Measurements from ENCODE around the gene PHF11.
"Not testable (repeated sequence)": the region's sequence is repeated elsewhere in the genome, so short reads cannot be mapped to it uniquely, and the experiment has no call there.

PHF11 gene

GRCh38 chr13:49549289-49549688 is 53.5 kb downstream of the PHF11 start:
- H3K4me3 Mint-ChIP-seq = no peak overlapping the region
- ATAC-seq = no peak
- H3K27me3 Mint-ChIP-seq = no peaks in the 10 kb centered on the region
- no peak for DNase-seq
- no peaks in the 10 kb centered on the region for H3K9me3 Mint-ChIP-seq
- H3K4me1 Mint-ChIP-seq = no peaks in the 10 kb centered on the region
- H3K27ac Mint-ChIP-seq = no peak overlapping the region
- peaks cover 33% of the 10 kb centered on the region for H3K36me3 Mint-ChIP-seq (ENCODE audit: low read depth)

- ATAC-seq (no peak), DNase-seq (no peak)
- Mint-ChIP-seq H3K4me3 (no peak overlapping the region), H3K9me3 (no peaks in the 10 kb centered on the region), H3K36me3 (ENCODE audit: low read depth) (peaks cover 33% of the 10 kb centered on the region), H3K27me3 (no peaks in the 10 kb centered on the region), H3K4me1 (no peaks in the 10 kb centered on the region), H3K27ac (no peak overlapping the region)
These were observed 55.3 kb downstream of the PHF11 start for GRCh38 chr13:49550942-49551644.

DNA sequence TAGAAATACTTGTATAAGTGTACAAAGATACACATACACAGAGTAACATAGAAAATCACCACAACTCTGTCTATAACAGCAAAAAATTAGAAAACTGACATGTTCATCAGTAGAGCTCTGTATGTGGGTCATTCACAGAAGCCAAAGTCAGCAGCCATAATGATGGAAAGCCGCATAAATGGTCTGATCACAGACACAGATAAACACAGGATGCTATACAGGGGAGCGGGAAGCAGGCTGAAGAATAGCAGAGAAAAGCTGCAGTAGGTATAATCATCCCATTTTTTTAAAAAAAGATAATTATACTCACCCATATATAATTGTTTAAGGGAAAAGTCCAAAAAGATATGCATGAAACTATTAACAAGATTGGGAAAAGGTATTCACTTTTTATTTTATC is 58.1 kb downstream of the PHF11 start:
- Mint-ChIP-seq H3K9me3 (no peaks in the 10 kb centered on the region), H3K4me1 (no peaks in the 10 kb centered on the region), H3K27ac (no peak overlapping the region), H3K27me3 (no peaks in the 10 kb centered on the region), H3K4me3 (no peak overlapping the region), H3K36me3 (ENCODE audit: low read depth) (peaks cover 32% of the 10 kb centered on the region)
- DNase-seq = no peak
- no peak for ATAC-seq

- Mint-ChIP-seq H3K27ac (no peak overlapping the region), H3K4me3 (no peak overlapping the region), H3K9me3 (no peaks in the 10 kb centered on the region), H3K4me1 (no peaks in the 10 kb centered on the region), H3K27me3 (no peaks in the 10 kb centered on the region), H3K36me3 (ENCODE audit: low read depth) (peaks cover 34% of the 10 kb centered on the region)
- ATAC-seq (no peak), DNase-seq (no peak)
These were observed 58.6 kb downstream of the PHF11 start for GRCh38 chr13:49554387-49554786.

- no peaks in the 10 kb centered on the region for H3K27me3 Mint-ChIP-seq
These were observed 63.3 kb downstream of the PHF11 start for GRCh38 chr13:49559006-49559405.

DNA sequence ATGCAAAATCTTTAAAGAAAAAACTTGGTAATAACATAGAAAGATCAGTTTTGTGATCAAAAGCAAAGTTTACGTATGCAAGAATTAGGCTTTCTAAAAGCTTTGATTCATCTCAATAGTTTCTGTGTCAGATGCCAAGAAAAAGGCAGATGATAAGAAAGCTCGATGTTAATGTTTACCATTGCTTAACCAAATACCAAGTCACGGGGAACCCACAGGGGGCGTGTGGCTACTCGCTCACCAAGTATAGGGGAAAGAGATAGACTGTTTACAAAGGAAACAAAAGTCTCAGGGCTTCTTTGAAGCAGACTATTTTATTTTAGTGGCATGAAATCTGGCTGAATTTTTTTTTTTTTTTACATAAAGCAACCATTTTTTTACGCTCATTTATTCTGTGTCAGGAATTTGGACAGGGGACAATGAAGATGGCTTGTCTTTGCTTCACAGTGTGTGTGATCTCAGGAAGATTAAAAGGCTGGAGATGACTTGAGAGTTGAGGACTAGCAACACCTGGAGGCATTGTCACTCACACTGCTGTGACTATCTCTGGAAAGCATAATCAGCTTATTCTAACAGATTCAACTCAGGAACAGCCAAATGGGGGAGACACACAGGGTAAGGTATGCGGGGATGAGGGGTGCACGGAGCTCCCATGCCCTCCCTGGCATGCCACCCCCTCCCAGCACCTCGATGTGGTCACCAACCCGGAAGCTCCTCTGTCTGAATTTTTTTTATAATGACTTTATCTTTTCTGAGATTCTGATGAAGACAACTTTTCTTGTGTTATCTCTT is 64.7 kb downstream of the PHF11 start:
- Mint-ChIP-seq H3K4me1 (peaks cover 3% of the 10 kb centered on the region), H3K4me3 (no peak overlapping the region), H3K27ac (no peak overlapping the region), H3K36me3 (ENCODE audit: low read depth) (peaks cover 27% of the 10 kb centered on the region), H3K9me3 (no peaks in the 10 kb centered on the region), H3K27me3 (no peaks in the 10 kb centered on the region)
- no peak for DNase-seq
- no peak for ATAC-seq

More at GRCh38 chr13:49559006-49559405, 63.3 kb downstream of the PHF11 start:
- Mint-ChIP-seq H3K4me3 (no peak overlapping the region), H3K9me3 (no peaks in the 10 kb centered on the region), H3K36me3 (ENCODE audit: low read depth) (peaks cover 30% of the 10 kb centered on the region), H3K4me1 (peaks cover 3% of the 10 kb centered on the region), H3K27ac (no peak overlapping the region)
- DNase-seq (no peak), ATAC-seq (no peak)

DNA sequence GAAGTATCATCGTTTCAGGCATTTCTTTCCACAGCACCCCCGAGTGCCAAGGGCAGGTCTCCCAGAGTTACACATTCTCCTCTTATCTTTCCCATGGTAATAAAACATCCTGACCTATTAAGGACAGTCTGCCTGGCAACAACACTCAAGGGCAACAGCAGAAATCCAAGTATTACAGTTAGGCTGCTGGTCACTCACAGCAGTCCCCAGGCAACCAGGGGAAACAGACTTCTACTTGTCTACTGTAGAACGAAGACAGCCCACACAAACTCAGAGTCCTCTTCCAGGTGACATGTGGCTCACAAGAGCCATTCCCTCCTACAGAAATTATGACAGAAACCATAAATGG is 65.3 kb downstream of the PHF11 start:
- DNase-seq (no peak), ATAC-seq (no peak)
- Mint-ChIP-seq H3K36me3 (ENCODE audit: low read depth) (peaks cover 27% of the 10 kb centered on the region), H3K27me3 (no peaks in the 10 kb centered on the region), H3K9me3 (no peaks in the 10 kb centered on the region), H3K4me3 (no peak overlapping the region), H3K4me1 (peaks cover 3% of the 10 kb centered on the region), H3K27ac (no peak overlapping the region)

DNA sequence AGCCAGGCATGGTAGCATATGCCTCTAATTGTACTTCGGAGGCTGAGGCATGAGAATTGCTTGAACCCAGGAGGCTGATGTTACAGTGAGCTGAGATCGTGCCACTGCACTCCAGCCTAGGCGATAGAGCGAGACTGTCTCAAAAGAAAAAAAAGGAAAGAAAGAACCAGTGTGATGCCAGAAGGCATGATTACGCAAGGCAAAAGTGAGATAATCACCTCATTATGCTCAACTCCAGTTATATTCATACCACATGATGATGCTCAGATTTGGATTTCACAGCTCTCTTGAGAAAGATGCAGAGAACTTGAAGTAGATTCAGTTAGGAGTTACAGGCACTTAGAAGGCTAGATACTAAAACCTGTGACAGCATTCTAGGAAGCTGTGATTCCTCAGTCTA is 67.8 kb downstream of the PHF11 start:
- peaks cover 23% of the 10 kb centered on the region for H3K36me3 Mint-ChIP-seq (ENCODE audit: low read depth)

GRCh38 chr13:49565461-49565860 is 69.7 kb downstream of the PHF11 start:
- ATAC-seq, H3K9me3 Mint-ChIP-seq, H3K4me3 Mint-ChIP-seq, DNase-seq, H3K27me3 Mint-ChIP-seq, H3K27ac Mint-ChIP-seq: not testable (repeated sequence)
- Mint-ChIP-seq H3K36me3 (ENCODE audit: low read depth) (peaks cover 11% of the 10 kb centered on the region), H3K4me1 (peaks cover 15% of the 10 kb centered on the region)

More for the DNA sequence above, 67.8 kb downstream of the PHF11 start:
- ATAC-seq = no peak
- no peaks in the 10 kb centered on the region for H3K27me3 Mint-ChIP-seq
- no peaks in the 10 kb centered on the region for H3K9me3 Mint-ChIP-seq
- no peak overlapping the region for H3K27ac Mint-ChIP-seq
- H3K4me1 Mint-ChIP-seq = peaks cover 3% of the 10 kb centered on the region
- DNase-seq = no peak
- no peak overlapping the region for H3K4me3 Mint-ChIP-seq

DNA sequence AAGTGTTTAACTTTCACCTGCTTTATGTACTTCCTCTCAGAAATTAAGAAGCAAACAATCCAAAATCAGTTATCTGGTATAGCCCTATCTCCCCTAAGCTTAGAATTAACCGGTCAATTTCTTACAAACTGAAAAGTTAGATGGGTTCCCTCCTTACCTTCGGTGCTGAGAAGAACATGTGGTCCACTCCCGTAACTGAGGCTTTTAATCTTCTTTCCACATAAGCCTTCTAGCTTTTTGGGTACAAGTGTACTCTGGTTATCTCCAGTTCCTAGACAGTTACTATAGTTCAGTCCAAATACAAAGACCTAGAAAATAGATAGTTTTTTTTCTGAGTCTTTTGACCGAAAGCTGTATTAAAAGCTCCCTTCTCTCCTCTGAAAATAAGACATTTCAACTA is 70.7 kb downstream of the PHF11 start:
- H3K4me3 Mint-ChIP-seq = no peak overlapping the region
- no peaks in the 10 kb centered on the region for H3K9me3 Mint-ChIP-seq
- no peak overlapping the region for H3K27ac Mint-ChIP-seq
- H3K36me3 Mint-ChIP-seq (ENCODE audit: low read depth) = peaks cover 10% of the 10 kb centered on the region
- no peak for DNase-seq
- no peak for ATAC-seq
- peaks cover 23% of the 10 kb centered on the region for H3K4me1 Mint-ChIP-seq
- H3K27me3 Mint-ChIP-seq = no peaks in the 10 kb centered on the region

DNA sequence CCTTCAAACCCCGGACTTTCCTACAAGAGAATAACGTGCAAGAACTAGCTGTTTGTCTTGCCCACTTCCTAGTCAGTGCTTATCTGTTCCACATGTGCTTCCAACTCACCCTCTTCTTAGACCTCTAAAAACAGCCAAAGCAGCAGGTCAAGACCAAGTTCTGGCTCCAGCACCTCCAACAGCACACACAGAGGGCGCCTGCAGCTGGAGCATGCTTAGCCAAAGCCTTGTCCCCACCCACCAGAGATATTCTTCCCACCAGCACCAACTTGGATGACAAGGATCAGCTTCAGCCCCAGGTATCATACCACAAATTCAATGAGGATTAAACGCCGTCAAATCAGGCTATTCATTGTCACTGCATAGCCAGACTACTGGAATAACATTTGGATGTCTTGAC is 71.7 kb downstream of the PHF11 start:
- no peak for DNase-seq
- H3K9me3 Mint-ChIP-seq = no peaks in the 10 kb centered on the region
- no peak overlapping the region for H3K4me3 Mint-ChIP-seq
- H3K27ac Mint-ChIP-seq = no peak overlapping the region
- peaks cover 10% of the 10 kb centered on the region for H3K36me3 Mint-ChIP-seq (ENCODE audit: low read depth)
- no peaks in the 10 kb centered on the region for H3K27me3 Mint-ChIP-seq
- ATAC-seq = no peak
- peaks cover 25% of the 10 kb centered on the region for H3K4me1 Mint-ChIP-seq

DNA sequence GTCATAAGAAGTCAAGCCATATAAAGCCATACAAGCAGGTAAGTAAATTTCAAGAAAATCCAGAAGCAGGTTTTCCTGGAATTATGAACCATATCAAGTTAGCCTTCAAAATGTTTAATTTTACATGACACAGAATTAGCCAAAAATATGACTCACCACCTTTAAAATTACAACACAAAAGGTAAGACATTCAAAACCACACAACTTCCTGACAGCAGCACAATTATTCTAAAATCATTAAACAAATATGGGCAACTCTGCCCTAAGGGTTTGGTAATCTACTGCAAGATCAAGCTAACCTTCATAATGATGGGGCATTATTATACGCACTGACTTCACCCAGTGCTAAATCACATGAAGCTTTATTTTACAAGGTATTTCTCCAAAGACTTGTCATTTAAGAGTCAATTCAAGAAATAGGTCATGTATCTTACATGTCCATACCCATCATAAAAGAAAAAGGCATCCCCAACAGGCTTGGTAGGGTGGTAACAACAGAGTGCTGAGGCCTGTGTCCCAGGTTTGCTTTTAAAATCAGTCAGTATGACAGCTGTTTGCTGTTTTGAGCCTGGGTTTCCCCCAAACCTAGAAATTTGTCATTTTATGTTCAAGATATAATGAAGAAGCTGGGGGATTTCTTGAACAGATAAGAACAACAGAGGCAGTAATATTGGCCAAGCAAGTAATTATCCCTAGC is 74.4 kb downstream of the PHF11 start:
- Mint-ChIP-seq H3K36me3 (ENCODE audit: low read depth) (peaks cover 2% of the 10 kb centered on the region), H3K9me3 (no peaks in the 10 kb centered on the region), H3K27me3 (no peaks in the 10 kb centered on the region), H3K4me1 (peaks cover 25% of the 10 kb centered on the region), H3K4me3 (no peak overlapping the region), H3K27ac (peak overlapping the region; percentile 34)
- no peak for DNase-seq
- peak; percentile 67 for ATAC-seq

- Mint-ChIP-seq H3K9me3 (no peaks in the 10 kb centered on the region), H3K36me3 (ENCODE audit: low read depth) (peaks cover 2% of the 10 kb centered on the region), H3K27ac (no peak overlapping the region), H3K4me1 (peaks cover 25% of the 10 kb centered on the region), H3K27me3 (no peaks in the 10 kb centered on the region), H3K4me3 (no peak overlapping the region)
- DNase-seq = no peak
- ATAC-seq = no peak
These were observed 75.8 kb downstream of the PHF11 start for GRCh38 chr13:49571299-49572240.

All from activated naive CD8-positive, alpha-beta T cell treated with anti-CD3 and anti-CD28 coated beads, Interleukin-2, amount 50 U/mL, for 24 hours (primary cell).